SK-N-SH (cell line): ENCODE results near the gene RAPGEF4. TPM values are rescaled to one million over a fixed set of nuclear protein-coding genes. Genes with fewer than 3 reads are reported as not detected.
A peak's percentile ranks its signal among the peaks of the same experiment; 100 is the strongest.

ENCODE experiments used
- CTCF ChIA-PET: fragments of 300-600, 350-600 bp; formaldehyde crosslinking; extraction: SDS; loops from one replicate; lab custom pipeline; 2021; lab: Yijun Ruan, JAX
- POLR2A ChIA-PET: fragments of 350-600 bp; sonication (Branson Sonifier 250); formaldehyde crosslinking; extraction: SDS; loops from one replicate; lab custom pipeline; 2020; ENCODE audit warnings: antibody characterized with exemption, inconsistent platforms; lab: Yijun Ruan, JAX
- DNase-seq: peaks from one replicate; pipeline ENCODE4 v3.0.0; 2012
- H2AFZ ChIP-seq: fragments of 200-600 bp; sonication (generic); 2 replicates; pipeline ENCODE4 v1.8.1; 2016; ENCODE audit warnings: antibody characterized with exemption, mild to moderate bottlenecking, low read depth
- H3F3A ChIP-seq: fragments of 200-600 bp; sonication (generic); replicated peaks from 2 replicates; pipeline ENCODE3; 2016; ENCODE audit warnings: antibody characterized with exemption, mild to moderate bottlenecking; ENCODE audit not compliant: insufficient read depth
- H3K27ac ChIP-seq, 2 experiments: fragments of 200-500 bp in 1 of 2; fragments of 200-600 bp in 1 of 2; sonication (Bioruptor generic) in 1 of 2; sonication (generic), shearing (Covaris generic) in 1 of 2; 2 replicates each; pipeline versions ENCODE4 v1.5.1 to v1.6.1; 2014 to 2016; ENCODE audit warnings: low read depth in 2 of 2, inconsistent platforms in 1 of 2, low read length in 1 of 2, mild to moderate bottlenecking in 1 of 2, mixed read lengths in 1 of 2
- H3K27me3 ChIP-seq: fragments of 200-600 bp; sonication (generic), shearing (Covaris generic); 2 replicates; pipeline ENCODE4 v1.6.1; 2016; ENCODE audit warnings: mixed run types; ENCODE audit not compliant: insufficient read depth
- H3K36me3 ChIP-seq, 2 experiments: fragments of 200-500 bp in 1 of 2; fragments of 200-600 bp in 1 of 2; sonication (Bioruptor generic) in 1 of 2; sonication (generic) in 1 of 2; replicated peaks in 1 of 2; 2 replicates each; pipeline versions ENCODE3 to v1.5.1; 2014 to 2016; ENCODE audit warnings: low read length in 1 of 2, mild to moderate bottlenecking in 1 of 2; ENCODE audit not compliant: insufficient read depth in 2 of 2, control insufficient read depth in 1 of 2
- H3K4me1 ChIP-seq, 2 experiments: fragments of 200-500 bp in 1 of 2; fragments of 200-600 bp in 1 of 2; sonication (Bioruptor generic) in 1 of 2; sonication (generic), shearing (Covaris generic) in 1 of 2; 2 replicates each; pipeline versions ENCODE4 v1.5.1 to v1.6.1; 2014 to 2016; ENCODE audit warnings: low read depth in 1 of 2, low read length in 1 of 2, mixed run types in 1 of 2; ENCODE audit not compliant: insufficient read depth in 2 of 2, control insufficient read depth in 1 of 2
- H3K4me2 ChIP-seq: fragments of 200-600 bp; sonication (generic), shearing (Covaris generic); 2 replicates; pipeline ENCODE4 v1.6.1; 2017; ENCODE audit warnings: mixed run types
- H3K4me3 ChIP-seq, 2 experiments: fragments of 200-500 bp in 1 of 2; fragments of 200-600 bp in 1 of 2; sonication (Bioruptor generic) in 1 of 2; sonication (generic), shearing (Covaris generic) in 1 of 2; 2 replicates each; pipeline versions ENCODE4 v1.5.1 to v1.8.1; 2014 to 2016; ENCODE audit warnings: low read depth in 2 of 2, inconsistent platforms in 1 of 2, low read length in 1 of 2, mild to moderate bottlenecking in 1 of 2, mixed read lengths in 1 of 2, moderate library complexity in 1 of 2
- H3K79me2 ChIP-seq: fragments of 200-600 bp; sonication (generic); 2 replicates; pipeline ENCODE4 v1.8.1; 2017; ENCODE audit warnings: mild to moderate bottlenecking; ENCODE audit not compliant: insufficient read depth
- H3K9ac ChIP-seq: fragments of 200-600 bp; sonication (generic); 2 replicates; pipeline ENCODE4 v1.6.1; 2017; ENCODE audit warnings: mixed run types
- H3K9me2 ChIP-seq: fragments of 200-600 bp; sonication (generic); 2 replicates; pipeline ENCODE4 v1.6.1; 2017; ENCODE audit warnings: mixed run types
- H3K9me3 ChIP-seq: fragments of 200-600 bp; sonication (generic); 2 replicates; pipeline ENCODE4 v1.6.1; 2017; ENCODE audit warnings: mixed run types, mild to moderate bottlenecking, moderate library complexity
- H4K20me1 ChIP-seq: fragments of 200-600 bp; sonication (generic); 2 replicates; pipeline ENCODE4 v1.6.1; 2017; ENCODE audit warnings: mild to moderate bottlenecking, mixed run types; ENCODE audit not compliant: insufficient read depth
- CHD2 ChIP-seq: fragments of 150-350 bp; IDR thresholded peaks from 2 replicates; pipeline ENCODE4 v1.6.1; 2018; ENCODE audit warnings: low read length; ENCODE audit not compliant: partially characterized antibody
- EZH2phosphoT487 ChIP-seq: fragments of 200-600 bp; sonication (generic); IDR thresholded peaks from 2 replicates; pipeline ENCODE4 v1.6.1; 2017; ENCODE audit warnings: low read depth, mixed run types, mild to moderate bottlenecking, antibody characterized with exemption, moderate library complexity, borderline replicate concordance
- FOXM1 ChIP-seq: IDR thresholded peaks from 2 replicates; pipeline ENCODE4 v1.4.0; 2012; ENCODE audit warnings: low read depth, mild to moderate bottlenecking
- GATA2 ChIP-seq: sonication (generic); formaldehyde crosslinking; IDR thresholded peaks from 2 replicates; pipeline ENCODE4 v1.5.0; 2020; ENCODE audit warnings: mild to moderate bottlenecking, missing genetic modification reagents
- NFIC ChIP-seq: IDR thresholded peaks from 2 replicates; pipeline ENCODE4 v1.4.0; 2012; ENCODE audit warnings: borderline replicate concordance
- NRF1 ChIP-seq: IDR thresholded peaks from 2 replicates; pipeline ENCODE4 v1.6.1; 2012; ENCODE audit warnings: low read depth, mild to moderate bottlenecking, low read length
- RAD21 ChIP-seq: IDR thresholded peaks from 2 replicates; pipeline ENCODE4 v1.6.1; 2012; ENCODE audit warnings: mild to moderate bottlenecking, low read length
- SMC3 ChIP-seq: IDR thresholded peaks from 2 replicates; pipeline ENCODE4 v1.6.1; 2012; ENCODE audit warnings: low read depth, low read length, improper control_type of control experiment
- YY1 ChIP-seq: IDR thresholded peaks from 2 replicates; pipeline ENCODE4 v1.4.0; 2012; ENCODE audit warnings: low read depth, mild to moderate bottlenecking
- WGBS: methylation state at CpG from one replicate; pipeline ENCODE4 v1.1.6; 2017; ENCODE audit warnings: low lambda C conversion rate; 5-methylcytosine and 5-hydroxymethylcytosine counted together
- polyA plus RNA-seq, 3 experiments: library from polyadenylated mRNA; depleted of rRNA; stranded (reverse); fragments of >200 nt; gene quantifications; 2 replicates each; pipeline ENCODE4 v1.2.3, GENCODE V29; 2012
- TF ChIP-seq, protein P1 (sequence below): IDR thresholded peaks from 2 replicates; pipeline ENCODE4 v1.6.1; 2012; ENCODE audit warnings: mild to moderate bottlenecking, low read depth, low read length, moderate library complexity
- TF ChIP-seq, protein P2 (sequence below): IDR thresholded peaks from 2 replicates; pipeline ENCODE4 v1.4.0; 2012; ENCODE audit warnings: low read depth, borderline replicate concordance
- TF ChIP-seq, protein P3 (sequence below): IDR thresholded peaks from 2 replicates; pipeline ENCODE4; 2012

Gene RAPGEF4
- polyA plus RNA-seq, 1 of the 3 experiments (the other 2 are of a cell fraction): 0.30 TPM

DNA sequence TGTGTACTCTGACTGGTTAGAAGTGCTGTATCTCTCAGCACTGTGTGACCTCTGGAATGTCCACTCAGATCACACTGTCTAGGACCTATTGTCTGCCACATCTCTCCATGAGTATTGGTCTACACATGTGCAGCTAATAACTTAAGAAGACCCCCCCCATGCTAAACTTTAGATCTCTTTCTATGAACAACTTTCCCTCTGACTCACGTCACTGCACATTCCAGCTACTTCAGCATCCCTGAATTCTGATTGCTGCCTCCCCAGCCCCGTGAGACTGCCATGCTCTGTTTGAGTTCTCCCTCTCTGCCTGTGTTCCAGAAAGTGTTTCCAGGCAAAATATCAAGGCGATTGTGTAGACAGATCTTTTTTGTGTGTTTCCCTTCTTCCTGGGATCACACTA, 41.8 kb downstream of the RAPGEF4 start (continued):
- TF ChIP-seq, protein P1, sequence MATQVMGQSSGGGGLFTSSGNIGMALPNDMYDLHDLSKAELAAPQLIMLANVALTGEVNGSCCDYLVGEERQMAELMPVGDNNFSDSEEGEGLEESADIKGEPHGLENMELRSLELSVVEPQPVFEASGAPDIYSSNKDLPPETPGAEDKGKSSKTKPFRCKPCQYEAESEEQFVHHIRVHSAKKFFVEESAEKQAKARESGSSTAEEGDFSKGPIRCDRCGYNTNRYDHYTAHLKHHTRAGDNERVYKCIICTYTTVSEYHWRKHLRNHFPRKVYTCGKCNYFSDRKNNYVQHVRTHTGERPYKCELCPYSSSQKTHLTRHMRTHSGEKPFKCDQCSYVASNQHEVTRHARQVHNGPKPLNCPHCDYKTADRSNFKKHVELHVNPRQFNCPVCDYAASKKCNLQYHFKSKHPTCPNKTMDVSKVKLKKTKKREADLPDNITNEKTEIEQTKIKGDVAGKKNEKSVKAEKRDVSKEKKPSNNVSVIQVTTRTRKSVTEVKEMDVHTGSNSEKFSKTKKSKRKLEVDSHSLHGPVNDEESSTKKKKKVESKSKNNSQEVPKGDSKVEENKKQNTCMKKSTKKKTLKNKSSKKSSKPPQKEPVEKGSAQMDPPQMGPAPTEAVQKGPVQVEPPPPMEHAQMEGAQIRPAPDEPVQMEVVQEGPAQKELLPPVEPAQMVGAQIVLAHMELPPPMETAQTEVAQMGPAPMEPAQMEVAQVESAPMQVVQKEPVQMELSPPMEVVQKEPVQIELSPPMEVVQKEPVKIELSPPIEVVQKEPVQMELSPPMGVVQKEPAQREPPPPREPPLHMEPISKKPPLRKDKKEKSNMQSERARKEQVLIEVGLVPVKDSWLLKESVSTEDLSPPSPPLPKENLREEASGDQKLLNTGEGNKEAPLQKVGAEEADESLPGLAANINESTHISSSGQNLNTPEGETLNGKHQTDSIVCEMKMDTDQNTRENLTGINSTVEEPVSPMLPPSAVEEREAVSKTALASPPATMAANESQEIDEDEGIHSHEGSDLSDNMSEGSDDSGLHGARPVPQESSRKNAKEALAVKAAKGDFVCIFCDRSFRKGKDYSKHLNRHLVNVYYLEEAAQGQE: no peak
- TF ChIP-seq, all 33 proteins: peak for 0

DNA sequence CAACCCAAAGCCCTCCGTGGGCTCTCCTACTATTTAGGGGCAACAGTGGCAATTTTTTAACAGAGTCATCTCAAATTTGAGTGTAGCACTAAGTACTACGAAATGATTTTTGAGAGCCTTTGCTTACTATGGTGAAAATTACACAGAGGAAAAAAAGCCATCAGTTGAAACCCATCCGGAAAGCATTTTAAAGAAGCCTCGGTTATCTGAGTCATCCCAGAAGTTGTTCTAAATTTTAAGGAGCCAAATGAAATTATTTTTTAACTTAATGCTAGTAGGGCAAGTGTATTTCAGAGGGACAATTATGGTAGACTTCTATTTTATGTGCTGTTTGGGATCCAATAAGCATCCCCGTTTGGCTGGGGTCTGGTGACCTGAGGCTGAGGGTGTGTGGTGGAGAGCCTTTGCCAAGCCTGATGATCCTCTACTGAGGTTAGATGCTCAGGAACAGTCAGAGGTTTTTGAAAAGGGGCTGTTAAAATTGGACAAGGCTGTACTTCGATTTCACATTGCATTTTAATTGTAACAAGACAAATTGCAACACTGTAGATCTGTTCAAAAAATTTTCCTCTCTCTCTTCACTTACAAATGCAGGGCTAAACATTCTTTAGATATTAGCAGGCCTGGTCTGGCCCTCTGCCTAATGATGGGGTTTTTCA, 47.0 kb downstream of the RAPGEF4 start:
- no peaks in the 10 kb centered on the region for H3K27me3 ChIP-seq
- DNase-seq: no peak
- H4K20me1 ChIP-seq: no peaks in the 10 kb centered on the region
- 0 out of 4 replicates have a peak overlapping the region, but pooled peaks of 1 of the 2 experiments have one; percentile 2 for H3K4me3 ChIP-seq
- peaks cover 22% of the 10 kb centered on the region for H3F3A ChIP-seq
- no peaks in the 10 kb centered on the region for H3K9me2 ChIP-seq
- H3K9me3 ChIP-seq: no peaks in the 10 kb centered on the region
- CTCF ChIA-PET: no interaction called here
- no peaks in the 10 kb centered on the region for H3K36me3 ChIP-seq
- H3K4me1 ChIP-seq: peaks cover 9 to 10% of the 10 kb centered on the region in 2 experiments; a peak in 2 of 4 replicates
- H3K4me2 ChIP-seq: peak overlapping the region; percentile 67
- peak overlapping the region; percentile 57 to 74 for H3K27ac ChIP-seq
- H3K79me2 ChIP-seq: no peaks in the 10 kb centered on the region
- POLR2A ChIA-PET: no interaction called here
- H2AFZ ChIP-seq: peak overlapping the region; percentile 18
- WGBS: 57% methylated on average over 6 of the region's 6 CpGs
- 0 out of 2 replicates have a peak, but pooled peaks have one; percentile 70 for TF ChIP-seq NFIC
- TF ChIP-seq RAD21: no peak
- TF ChIP-seq, all 33 proteins: peak for 1
- H3K9ac ChIP-seq: no peak overlapping the region

DNA sequence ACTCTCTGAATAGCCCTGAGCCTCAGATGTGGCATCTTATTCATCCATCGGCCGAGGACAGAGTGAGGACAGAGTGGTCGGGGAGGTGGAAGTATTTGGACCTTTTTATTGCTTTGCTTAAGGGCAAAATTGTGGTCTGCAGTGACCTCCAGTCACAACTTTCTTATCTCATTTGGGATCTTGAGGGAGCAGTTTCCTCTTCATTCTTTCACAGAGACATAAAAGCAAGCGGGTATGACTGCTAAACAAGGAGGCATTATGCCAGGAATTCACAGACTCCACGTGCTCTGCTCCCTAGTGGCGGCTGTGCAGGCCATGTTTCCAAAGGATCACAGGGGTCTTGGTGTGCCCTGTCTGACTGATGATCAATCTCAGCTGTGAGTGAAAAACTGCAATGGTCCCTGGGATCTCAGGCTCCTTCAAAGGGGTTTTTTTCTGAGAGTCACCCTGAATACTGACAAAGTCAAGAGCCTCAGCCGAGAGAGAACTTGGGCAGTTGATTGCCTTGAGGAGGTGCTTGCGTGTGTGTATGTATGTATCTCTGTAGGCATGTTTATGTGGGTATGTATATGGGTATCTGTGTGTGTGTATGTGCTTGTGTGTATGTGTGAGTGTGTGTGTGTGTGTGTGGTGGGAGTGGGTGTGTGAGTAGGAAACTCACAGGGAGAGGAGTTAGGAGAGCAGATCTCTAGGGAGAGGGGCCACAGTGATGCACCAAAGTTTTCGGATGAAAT, 47.7 kb downstream of the RAPGEF4 start:
- Histone ChIP-seq H3K36me3 (no peaks in the 10 kb centered on the region), H2AFZ (peak overlapping the region; percentile 18)
- peak; percentile 31 for DNase-seq
- TF ChIP-seq FOXM1 (no peak), EZH2phosphoT487 (no peak), YY1 (no peak), NRF1 (no peak), SMC3 (no peak), GATA2 (CRISPR knock-in tag) (0 out of 2 replicates have a peak, but pooled peaks have one; percentile 18), NFIC (peak; percentile 69; the same call in 1 of the 2 replicates), CHD2 (no peak)
- TF ChIP-seq, protein P2, sequence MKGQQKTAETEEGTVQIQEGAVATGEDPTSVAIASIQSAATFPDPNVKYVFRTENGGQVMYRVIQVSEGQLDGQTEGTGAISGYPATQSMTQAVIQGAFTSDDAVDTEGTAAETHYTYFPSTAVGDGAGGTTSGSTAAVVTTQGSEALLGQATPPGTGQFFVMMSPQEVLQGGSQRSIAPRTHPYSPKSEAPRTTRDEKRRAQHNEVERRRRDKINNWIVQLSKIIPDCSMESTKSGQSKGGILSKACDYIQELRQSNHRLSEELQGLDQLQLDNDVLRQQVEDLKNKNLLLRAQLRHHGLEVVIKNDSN: peak; percentile 51; the same call in 1 of the 2 replicates
- TF ChIP-seq, protein P1: no peak
- TF ChIP-seq, protein P3, sequence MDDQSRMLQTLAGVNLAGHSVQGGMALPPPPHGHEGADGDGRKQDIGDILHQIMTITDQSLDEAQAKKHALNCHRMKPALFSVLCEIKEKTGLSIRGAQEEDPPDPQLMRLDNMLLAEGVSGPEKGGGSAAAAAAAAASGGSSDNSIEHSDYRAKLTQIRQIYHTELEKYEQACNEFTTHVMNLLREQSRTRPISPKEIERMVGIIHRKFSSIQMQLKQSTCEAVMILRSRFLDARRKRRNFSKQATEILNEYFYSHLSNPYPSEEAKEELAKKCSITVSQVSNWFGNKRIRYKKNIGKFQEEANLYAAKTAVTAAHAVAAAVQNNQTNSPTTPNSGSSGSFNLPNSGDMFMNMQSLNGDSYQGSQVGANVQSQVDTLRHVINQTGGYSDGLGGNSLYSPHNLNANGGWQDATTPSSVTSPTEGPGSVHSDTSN: peak; percentile 39; the same call in 1 of the 2 replicates

More for the DNA sequence above, 47.7 kb downstream of the RAPGEF4 start:
- Histone ChIP-seq H3K9me2 (no peaks in the 10 kb centered on the region), H3K4me3 (no peak overlapping the region), H3K27me3 (no peaks in the 10 kb centered on the region), H3K27ac (peak overlapping the region; percentile 57 to 74), H4K20me1 (no peaks in the 10 kb centered on the region), H3K9ac (no peak overlapping the region), H3K4me2 (peak overlapping the region; percentile 67), H3K4me1 (peaks cover 9 to 10% of the 10 kb centered on the region in 2 experiments; a peak in 2 of 4 replicates), H3K9me3 (no peaks in the 10 kb centered on the region), H3K79me2 (no peaks in the 10 kb centered on the region), H3F3A (peaks cover 22% of the 10 kb centered on the region)
- WGBS: 36% methylated on average over 9 of the region's 9 CpGs
- POLR2A ChIA-PET: no interaction called here
- CTCF ChIA-PET: no interaction called here
